ENCODE results near the gene PRADC1.
A peak's percentile ranks its signal among the peaks of the same experiment; 100 is the strongest.
"Not testable (repeated sequence)": the region's sequence is repeated elsewhere in the genome, so short reads cannot be mapped to it uniquely, and the experiment has no call there.

Gene PRADC1

DNA sequence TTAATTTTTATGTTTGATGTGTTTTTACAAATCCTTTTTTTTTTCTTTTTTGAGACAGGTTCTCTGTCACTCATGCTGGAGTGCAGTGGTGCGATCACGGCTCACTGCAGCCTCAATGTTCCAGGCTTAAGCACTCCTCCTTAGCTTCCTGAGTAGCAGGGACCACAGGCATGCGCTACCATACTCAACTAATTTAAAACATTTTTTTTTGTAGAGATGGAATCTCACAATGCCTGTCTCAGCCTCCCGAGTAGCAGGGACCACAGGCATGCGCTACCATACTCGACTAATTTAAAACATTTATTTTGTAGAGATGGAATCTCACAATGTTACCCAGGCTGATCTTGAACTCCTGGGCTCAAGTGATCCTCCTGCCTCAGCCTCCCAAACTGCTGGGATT is 27.4 kb downstream of the PRADC1 start:
- peaks cover 24% of the 10 kb centered on the region for H3K27me3 Mint-ChIP-seq
- no peak overlapping the region for H3K4me3 Mint-ChIP-seq

DNA sequence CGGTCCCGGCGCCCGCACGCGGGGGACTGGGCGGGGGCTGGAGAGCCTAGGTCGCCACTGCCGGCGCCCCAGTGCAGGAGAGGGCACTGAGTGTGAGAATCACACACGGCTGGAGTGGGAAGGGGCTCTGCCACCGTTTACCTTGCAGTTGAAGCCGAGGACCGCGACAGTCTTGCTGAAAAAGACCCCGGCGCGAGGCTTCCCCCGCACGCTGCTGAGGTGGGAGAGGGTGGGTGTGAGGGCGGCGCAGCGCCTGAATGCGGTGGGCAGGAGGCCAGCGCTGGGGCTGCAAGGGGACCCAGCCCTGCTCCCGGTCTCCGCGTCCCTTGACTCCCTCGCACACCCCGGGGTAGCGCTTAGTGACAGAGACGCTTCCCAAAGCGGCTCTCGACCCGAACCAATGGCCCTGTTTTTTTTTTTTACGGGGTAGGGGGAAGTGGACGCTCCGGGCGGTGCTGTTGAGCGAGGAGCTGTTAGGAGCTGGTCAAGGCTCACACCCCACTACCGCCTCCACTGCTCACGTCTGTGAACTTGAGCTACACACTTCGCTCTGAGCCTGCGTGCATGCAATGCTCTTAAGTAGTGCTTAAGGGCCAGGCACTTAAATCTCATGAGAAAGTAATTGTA is 29.9 kb downstream of the PRADC1 start:
- Mint-ChIP-seq H3K4me3 (peak overlapping the region; percentile 19), H3K36me3 (no peaks in the 10 kb centered on the region), H3K27ac (no peak overlapping the region), H3K4me1 (peaks cover 6% of the 10 kb centered on the region), H3K27me3 (peaks cover 35% of the 10 kb centered on the region), H3K9me3 (no peaks in the 10 kb centered on the region)

More for the DNA sequence above, 27.4 kb downstream of the PRADC1 start:
- no peaks in the 10 kb centered on the region for H3K36me3 Mint-ChIP-seq
- H3K9me3 Mint-ChIP-seq = no peaks in the 10 kb centered on the region
- no peak overlapping the region for H3K27ac Mint-ChIP-seq
- peaks cover 6% of the 10 kb centered on the region for H3K4me1 Mint-ChIP-seq

DNA sequence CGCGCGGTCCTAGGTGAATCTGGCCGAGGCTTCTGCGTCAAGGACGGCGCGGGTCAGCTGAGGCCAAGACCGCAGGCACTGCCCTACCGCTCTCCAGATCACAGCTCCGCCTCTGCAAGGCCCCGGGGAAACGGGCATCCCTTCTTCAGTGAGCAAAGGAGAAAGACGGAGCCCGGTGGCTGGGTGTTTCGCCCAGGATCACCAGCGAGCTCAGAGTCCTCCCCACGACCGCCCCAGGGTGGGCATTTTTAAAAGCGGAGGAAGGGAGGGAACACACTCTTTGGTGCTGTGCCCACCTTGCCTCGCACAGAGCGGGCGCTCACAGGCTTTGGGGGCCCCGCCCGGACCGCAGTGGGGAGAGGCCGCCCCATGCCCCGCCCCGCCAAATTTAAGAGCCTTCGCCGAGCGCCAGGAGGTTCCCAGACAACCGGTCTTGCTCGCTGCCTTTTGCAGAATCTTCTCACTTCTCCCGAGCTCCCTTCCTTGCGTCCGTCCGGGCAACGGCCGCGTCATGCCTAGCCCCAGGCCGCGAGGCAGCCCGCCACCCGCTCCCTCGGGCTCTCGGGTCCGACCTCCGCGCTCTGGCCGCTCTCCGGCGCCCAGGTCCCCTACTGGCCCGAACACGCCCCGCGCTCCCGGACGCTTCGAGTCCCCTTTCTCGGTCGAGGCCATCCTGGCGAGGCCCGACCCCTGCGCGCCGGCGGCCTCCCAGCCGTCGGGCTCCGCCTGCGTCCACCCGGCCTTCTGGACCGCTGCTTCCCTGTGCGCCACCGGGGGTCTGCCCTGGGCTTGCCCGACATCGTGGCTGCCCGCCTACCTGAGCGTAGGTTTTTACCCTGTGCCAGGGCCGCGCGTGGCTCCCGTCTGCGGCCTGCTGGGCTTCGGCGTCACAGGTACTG is 30.6 kb downstream of the PRADC1 start, which contains the start of gene NOTO:
NOTO (plus strand) TSS at position 419 of the 899 bp plus-strand sequence; CDS start at position 512, 93 bp downstream.
- H3K9me3 Mint-ChIP-seq = no peaks in the 10 kb centered on the region
- peak within 1 kb of the TSS; percentile 73 for H3K4me3 Mint-ChIP-seq
- H3K36me3 Mint-ChIP-seq = no peaks in the 10 kb centered on the region
- no peak within 1 kb of the TSS for H3K27ac Mint-ChIP-seq
- peaks cover 6% of the 10 kb centered on the region for H3K4me1 Mint-ChIP-seq
- peaks cover 34% of the 10 kb centered on the region for H3K27me3 Mint-ChIP-seq

- not testable (repeated sequence) for H3K36me3 Mint-ChIP-seq, H3K9me3 Mint-ChIP-seq, H3K4me3 Mint-ChIP-seq, H3K4me1 Mint-ChIP-seq, H3K27ac Mint-ChIP-seq
- H3K27me3 Mint-ChIP-seq = peaks cover 30% of the 10 kb centered on the region
Observed at GRCh38 chr2:73200281-73200680, 32.8 kb downstream of the PRADC1 start.

- H3K27me3 Mint-ChIP-seq = peaks cover 19% of the 10 kb centered on the region
- no peak overlapping the region for H3K4me3 Mint-ChIP-seq
- H3K36me3 Mint-ChIP-seq = no peaks in the 10 kb centered on the region
- H3K9me3 Mint-ChIP-seq = no peaks in the 10 kb centered on the region
- H3K4me1 Mint-ChIP-seq = peaks cover 6% of the 10 kb centered on the region
- H3K27ac Mint-ChIP-seq = no peak overlapping the region
Observed at GRCh38 chr2:73197579-73197978, 35.5 kb downstream of the PRADC1 start.

GRCh38 chr2:73187549-73187948 is 45.5 kb downstream of the PRADC1 start:
- peaks cover 1% of the 10 kb centered on the region for H3K36me3 Mint-ChIP-seq
- peaks cover under 1% of the 10 kb centered on the region for H3K27me3 Mint-ChIP-seq
- H3K4me1 Mint-ChIP-seq = no peaks in the 10 kb centered on the region
- no peak overlapping the region for H3K27ac Mint-ChIP-seq
- H3K4me3 Mint-ChIP-seq = no peak overlapping the region
- no peaks in the 10 kb centered on the region for H3K9me3 Mint-ChIP-seq

GRCh38 chr2:73185965-73186364 is 47.1 kb downstream of the PRADC1 start:
- Mint-ChIP-seq H3K36me3 (peaks cover 1% of the 10 kb centered on the region), H3K4me1 (no peaks in the 10 kb centered on the region), H3K27me3 (peaks cover 3% of the 10 kb centered on the region), H3K4me3 (no peak overlapping the region), H3K27ac (no peak overlapping the region), H3K9me3 (no peaks in the 10 kb centered on the region)
